GM10248 (cell line): Measurements from ENCODE around the gene RAB40C.

Source experiments
- CTCF ChIA-PET: fragments of 300-600 bp; sonication (Branson Sonifier 250); formaldehyde crosslinking; extraction: SDS; loops from one replicate; lab custom pipeline; 2021; ENCODE audit warnings: antibody characterized with exemption; lab: Yijun Ruan, JAX
- POLR2A ChIA-PET: fragments of 350-650 bp; sonication (Branson Sonifier 250); formaldehyde crosslinking; extraction: SDS; loops from one replicate; lab custom pipeline; 2020; ENCODE audit warnings: antibody characterized with exemption; lab: Yijun Ruan, JAX
- DNase-seq: peaks from one replicate; pipeline ENCODE4 v3.0.0; 2012; ENCODE audit errors: extremely low spot score
- TF ChIP-seq, protein P1 (sequence below): IDR thresholded peaks from 2 replicates; pipeline ENCODE4 v1.5.1; 2012; ENCODE audit warnings: mild to moderate bottlenecking, low read depth; ENCODE audit errors: extremely low read depth, missing control alignments, control extremely low read depth

RAB40C gene

DNA sequence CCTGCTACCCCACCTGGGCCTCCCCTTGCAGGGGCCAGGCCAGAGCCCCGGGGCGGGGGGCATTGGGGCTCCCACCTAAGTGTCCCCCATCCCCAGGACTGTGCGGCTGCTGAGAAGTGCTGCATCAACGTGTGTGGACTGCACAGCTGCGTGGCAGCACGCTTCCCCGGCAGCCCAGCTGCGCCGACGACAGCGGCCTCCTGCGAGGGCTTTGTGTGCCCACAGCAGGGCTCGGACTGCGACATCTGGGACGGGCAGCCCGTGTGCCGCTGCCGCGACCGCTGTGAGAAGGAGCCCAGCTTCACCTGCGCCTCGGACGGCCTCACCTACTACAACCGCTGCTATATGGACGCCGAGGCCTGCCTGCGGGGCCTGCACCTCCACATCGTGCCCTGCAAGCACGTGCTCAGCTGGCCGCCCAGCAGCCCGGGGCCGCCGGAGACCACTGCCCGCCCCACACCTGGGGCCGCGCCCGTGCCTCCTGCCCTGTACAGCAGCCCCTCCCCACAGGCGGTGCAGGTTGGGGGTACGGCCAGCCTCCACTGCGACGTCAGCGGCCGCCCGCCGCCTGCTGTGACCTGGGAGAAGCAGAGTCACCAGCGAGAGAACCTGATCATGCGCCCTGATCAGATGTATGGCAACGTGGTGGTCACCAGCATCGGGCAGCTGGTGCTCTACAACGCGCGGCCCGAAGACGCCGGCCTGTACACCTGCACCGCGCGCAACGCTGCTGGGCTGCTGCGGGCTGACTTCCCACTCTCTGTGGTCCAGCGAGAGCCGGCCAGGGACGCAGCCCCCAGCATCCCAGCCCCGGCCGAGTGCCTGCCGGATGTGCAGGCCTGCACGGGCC is 42.8 kb downstream of the RAB40C start:
- ChIA-PET CTCF (no interaction called here), POLR2A (no interaction called here)
- DNase-seq: no peak
- TF ChIP-seq, protein P1, sequence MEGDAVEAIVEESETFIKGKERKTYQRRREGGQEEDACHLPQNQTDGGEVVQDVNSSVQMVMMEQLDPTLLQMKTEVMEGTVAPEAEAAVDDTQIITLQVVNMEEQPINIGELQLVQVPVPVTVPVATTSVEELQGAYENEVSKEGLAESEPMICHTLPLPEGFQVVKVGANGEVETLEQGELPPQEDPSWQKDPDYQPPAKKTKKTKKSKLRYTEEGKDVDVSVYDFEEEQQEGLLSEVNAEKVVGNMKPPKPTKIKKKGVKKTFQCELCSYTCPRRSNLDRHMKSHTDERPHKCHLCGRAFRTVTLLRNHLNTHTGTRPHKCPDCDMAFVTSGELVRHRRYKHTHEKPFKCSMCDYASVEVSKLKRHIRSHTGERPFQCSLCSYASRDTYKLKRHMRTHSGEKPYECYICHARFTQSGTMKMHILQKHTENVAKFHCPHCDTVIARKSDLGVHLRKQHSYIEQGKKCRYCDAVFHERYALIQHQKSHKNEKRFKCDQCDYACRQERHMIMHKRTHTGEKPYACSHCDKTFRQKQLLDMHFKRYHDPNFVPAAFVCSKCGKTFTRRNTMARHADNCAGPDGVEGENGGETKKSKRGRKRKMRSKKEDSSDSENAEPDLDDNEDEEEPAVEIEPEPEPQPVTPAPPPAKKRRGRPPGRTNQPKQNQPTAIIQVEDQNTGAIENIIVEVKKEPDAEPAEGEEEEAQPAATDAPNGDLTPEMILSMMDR: no peak

DNA sequence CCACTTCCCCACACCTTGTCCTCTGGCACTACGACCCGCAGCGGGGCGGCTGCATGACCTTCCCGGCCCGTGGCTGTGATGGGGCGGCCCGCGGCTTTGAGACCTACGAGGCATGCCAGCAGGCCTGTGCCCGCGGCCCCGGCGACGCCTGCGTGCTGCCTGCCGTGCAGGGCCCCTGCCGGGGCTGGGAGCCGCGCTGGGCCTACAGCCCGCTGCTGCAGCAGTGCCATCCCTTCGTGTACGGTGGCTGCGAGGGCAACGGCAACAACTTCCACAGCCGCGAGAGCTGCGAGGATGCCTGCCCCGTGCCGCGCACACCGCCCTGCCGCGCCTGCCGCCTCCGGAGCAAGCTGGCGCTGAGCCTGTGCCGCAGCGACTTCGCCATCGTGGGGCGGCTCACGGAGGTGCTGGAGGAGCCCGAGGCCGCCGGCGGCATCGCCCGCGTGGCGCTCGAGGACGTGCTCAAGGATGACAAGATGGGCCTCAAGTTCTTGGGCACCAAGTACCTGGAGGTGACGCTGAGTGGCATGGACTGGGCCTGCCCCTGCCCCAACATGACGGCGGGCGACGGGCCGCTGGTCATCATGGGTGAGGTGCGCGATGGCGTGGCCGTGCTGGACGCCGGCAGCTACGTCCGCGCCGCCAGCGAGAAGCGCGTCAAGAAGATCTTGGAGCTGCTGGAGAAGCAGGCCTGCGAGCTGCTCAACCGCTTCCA is 43.6 kb downstream of the RAB40C start:
- no peak for DNase-seq
- TF ChIP-seq, protein P1: no peak
- ChIA-PET POLR2A (no interaction called here), CTCF (no interaction called here)

DNA sequence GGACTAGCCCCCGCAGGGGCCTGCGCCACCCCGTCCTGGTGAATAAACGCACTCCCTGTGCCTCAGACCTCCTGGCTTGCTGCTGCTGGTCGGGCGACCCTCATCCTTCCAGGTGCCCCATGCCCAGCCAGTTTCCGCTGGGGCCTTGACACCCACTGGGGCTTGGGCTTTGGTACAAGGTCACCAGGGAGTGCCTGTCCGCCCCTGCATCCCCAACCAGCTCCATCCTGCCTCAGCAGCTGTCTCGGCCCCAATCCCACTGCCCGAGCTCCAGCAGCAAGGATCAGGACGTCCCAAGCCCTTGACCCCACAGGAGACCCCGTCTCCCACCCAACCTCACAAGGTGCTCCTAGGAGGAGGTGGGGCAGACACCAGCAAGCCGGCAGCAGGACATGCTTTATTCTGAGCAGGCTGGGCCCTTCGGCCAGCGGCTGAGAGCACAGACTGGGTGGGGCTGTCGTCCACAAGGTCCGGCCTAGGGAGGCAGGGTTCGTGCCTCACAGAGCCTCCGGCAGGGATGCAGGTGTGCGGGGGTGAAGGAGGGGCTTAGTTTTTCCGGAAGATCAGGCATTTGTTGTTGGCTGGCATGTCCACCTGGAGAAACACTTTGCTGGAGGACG is 44.3 kb downstream of the RAB40C start:
- ChIA-PET POLR2A (no interaction called here), CTCF (no interaction called here)
- TF ChIP-seq, protein P1: no peak
- no peak for DNase-seq

DNA sequence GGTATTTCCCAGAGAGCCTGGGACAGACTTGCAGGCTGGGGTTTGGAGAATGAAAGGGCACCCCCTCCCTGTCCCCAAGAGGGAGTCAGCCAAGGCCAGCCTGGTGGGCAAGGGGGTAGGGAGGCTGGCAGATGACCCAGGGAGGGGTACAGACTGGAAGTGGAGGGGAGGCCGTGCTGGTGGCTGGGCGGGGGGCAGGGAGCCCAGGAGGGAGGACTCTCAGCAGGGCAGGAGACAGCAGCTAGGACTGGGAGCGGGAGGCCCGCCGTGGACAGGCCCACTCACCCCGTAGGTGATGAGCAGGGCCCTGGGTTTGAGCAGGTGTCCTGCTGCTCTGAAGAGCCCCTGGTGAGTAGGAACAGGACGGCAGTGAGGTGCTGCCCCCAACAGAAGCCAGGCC is 45.1 kb downstream of the RAB40C start:
- ChIA-PET POLR2A (no interaction called here), CTCF (no interaction called here)
- no peak for DNase-seq
- TF ChIP-seq, protein P1: no peak

DNA sequence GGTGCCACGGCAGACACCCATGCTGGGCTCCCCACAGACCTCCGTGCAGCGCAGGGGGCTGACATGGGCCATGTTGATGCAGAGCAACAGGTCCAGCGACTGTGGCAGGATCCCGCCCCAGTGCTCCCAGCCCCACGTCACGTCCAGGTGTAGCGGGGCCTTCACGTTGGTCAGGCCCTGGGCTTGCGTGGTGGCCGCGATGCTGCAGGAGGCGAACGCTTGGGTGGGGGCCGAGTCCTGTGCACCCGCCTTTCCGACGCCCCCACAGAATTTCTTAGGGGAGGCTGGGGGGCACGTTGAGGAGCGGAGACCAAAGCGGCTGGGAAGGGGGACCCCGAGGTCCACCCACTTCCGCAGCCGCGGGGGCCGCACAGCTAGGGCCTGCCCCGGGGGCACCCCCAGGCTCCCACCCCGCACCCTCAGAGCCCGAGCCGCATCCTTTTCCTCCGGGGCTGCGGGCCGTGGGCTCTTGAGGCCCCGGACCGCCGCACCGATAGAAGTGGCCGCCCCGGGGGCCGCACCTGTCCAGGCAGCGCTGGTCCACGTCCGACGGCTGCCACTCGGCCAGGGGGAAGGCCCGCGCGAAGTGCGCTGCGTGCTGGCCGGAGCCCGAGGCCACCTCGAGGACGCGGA is 45.8 kb downstream of the RAB40C start:
- POLR2A ChIA-PET: interaction anchor here (0.7 kb wide), 1 partner anchor 15 kb away, joined by 4 read pairs; no protein-coding TSS in a partner anchor
- no peak for DNase-seq
- CTCF ChIA-PET: interaction anchor here (1.1 to 2.5 kb wide), 2 partner anchors 13 to 26 kb away, joined by 3 to 13 read pairs; partner anchors contain the start of gene WDR90
- TF ChIP-seq, protein P1: no peak
